HG03103 (cell line): ENCODE measurements around the gene BMP8B.
A peak's percentile ranks its signal among the peaks of the same experiment; 100 is the strongest.
"Not testable (repeated sequence)": the region's sequence is repeated elsewhere in the genome, so short reads cannot be mapped to it uniquely, and the experiment has no call there.

Source experiments
- ATAC-seq: cut with Tn5 transposase; IDR thresholded peaks from one replicate; pipeline ENCODE4 v1.9.1; 2021; ENCODE audit warnings: low read depth; ENCODE audit not compliant: unreplicated experiment

BMP8B gene

DNA sequence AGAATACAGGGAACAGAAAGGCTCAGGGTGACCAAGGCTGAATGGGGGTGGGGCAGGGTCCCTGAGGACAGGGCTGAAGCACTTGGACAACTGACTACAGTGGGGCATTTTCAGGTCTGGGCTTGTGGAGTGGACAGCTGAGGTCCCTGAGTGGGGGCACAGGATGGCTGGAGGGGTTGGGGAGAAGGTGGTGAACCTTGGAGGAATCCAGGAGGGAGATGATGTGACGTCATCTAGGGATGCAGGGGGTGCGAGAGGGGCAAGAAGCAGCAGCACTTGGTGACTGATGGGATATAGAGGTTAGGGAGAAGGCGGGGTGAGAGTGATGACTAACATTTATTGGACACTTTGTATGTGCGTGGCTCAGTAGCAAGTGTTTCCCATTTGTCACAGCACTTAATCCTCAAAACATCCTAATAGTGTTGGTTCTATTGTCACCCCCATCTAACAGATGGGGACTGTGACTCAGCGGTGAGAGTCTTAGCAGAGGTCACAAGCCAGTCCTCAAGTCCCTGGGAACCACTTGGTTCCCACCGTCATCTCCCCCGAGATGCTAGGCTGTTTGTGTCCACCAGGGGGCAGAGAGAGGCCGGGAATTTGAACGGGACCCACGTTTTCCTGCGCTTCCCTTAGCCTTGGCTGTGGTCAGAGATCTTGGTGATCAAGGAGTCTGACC, 27.9 kb upstream of the BMP8B start:
- ATAC-seq = peak; percentile 25

DNA sequence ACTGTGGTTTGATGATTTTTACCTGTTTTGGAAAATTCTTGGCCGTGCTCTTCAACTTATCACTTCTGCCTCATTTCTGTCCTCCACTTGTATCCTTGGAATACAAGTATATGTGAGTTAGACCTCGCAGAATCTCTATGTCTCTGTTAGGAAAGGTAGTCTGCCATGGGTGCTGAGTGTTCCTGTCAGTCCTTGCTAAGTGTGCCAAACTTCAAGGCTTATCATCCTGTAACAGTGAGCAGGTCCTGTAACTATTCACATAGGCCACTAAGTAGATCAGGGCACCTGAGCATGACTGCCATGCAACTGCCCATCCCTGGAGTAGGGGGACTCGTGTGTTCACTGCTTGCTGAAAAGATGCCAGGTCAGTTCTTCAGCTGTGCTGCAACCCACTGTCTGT, 24.2 kb upstream of the BMP8B start:
- no peak for ATAC-seq

DNA sequence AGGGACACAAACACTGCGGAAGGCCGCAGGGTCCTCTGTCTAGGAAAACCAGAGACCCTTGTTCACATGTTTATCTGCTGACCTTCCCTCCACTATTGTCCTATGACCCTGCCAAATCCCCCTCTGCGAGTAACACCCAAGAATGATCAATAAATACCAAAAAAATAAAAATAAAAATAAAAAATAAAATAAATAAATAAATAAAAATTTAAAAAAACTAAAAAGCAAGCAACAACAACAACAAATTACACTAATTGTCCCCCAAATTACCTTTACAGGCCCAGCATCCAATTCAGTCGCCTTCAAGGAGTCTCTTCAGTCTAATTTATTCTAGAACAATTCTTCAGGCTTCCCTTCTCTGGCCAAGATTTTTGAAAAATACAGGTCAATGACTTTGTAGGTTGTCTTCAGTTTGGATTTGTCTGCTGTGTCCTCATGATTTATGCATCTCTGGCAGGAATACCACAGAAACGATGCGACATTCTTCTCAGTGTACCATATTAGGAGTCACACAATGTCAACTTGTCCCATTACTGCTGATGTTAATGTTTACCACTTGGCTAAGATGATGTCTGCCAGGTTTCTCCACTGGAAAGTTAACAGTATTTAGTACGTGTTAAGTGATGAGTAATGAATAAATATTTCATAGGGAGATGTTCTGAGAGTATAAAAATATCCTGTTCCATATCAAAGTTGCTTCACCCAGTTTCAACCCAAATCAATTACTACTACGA, 20.3 kb upstream of the BMP8B start:
- ATAC-seq = no peak

DNA sequence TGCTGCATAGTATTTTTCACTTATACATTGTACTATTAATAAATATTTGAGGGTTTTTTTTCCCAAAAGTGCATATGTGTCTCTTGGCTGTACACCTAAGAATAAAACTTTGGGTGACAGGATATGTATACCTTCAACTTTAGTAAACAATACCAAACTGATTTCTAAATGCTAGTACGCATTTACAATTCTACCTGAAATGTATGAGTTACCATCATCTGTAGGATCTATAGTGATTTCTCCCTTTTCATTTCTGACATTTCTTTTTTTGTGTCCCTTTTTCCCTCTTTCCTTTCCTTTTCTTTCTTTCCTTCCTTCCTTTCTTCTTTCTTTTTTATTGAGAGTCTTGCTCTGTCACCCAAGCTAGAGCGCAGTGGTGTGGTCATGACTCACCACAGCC, 16.7 kb upstream of the BMP8B start:
- no peak for ATAC-seq

DNA sequence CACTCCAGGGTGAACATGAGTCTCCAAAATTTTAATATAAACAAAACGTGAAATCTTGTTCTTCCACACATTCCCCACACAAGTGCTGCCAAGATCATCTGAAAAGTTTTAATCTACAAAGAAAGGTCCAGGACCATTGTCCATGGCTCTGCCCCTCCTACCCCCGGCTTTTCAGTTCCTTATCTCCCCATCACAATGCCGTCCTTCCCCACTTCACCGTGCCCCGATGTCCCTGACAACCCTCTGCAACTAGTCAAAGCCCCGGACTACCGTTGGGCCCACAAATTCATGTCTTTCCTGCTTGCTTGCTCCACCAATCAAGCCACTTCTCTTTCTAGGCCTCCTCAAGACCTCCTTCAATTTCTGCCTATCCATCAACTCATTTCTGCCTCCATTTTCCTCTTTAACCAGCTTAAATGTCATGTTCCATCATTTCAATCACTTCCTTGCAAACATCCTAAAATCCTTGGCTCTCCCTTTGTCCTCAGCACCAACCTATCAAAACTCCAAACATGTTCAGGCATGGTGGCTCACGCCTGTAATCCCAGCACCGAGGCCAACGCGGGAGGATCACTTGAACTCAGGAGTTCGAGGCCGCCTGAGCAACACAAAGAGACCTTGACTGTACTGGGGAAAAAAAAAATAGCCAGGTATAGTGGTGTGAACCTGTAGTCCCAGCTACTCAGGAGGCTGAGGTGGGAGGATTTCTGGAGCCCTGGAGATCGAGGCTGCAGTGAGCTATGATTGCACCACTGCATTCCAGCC, 14.0 kb upstream of the BMP8B start:
- no peak for ATAC-seq

DNA sequence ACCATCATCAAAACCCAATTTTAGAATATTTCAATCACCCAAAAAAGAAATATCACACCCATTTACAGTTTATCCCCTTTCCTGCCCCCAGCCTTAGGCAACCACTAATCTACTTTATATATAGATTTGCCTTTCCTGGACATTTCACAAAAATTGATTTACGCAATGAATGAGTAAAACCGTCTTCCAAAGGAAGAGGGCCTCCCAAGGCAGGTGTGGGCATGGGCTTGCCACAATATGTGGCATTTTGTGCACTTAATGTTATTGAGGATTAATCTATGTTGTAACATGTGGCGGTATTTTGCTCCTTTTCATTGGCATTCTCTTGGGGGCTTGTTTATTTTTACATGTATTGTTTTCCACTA, 11.8 kb upstream of the BMP8B start:
- no peak for ATAC-seq

DNA sequence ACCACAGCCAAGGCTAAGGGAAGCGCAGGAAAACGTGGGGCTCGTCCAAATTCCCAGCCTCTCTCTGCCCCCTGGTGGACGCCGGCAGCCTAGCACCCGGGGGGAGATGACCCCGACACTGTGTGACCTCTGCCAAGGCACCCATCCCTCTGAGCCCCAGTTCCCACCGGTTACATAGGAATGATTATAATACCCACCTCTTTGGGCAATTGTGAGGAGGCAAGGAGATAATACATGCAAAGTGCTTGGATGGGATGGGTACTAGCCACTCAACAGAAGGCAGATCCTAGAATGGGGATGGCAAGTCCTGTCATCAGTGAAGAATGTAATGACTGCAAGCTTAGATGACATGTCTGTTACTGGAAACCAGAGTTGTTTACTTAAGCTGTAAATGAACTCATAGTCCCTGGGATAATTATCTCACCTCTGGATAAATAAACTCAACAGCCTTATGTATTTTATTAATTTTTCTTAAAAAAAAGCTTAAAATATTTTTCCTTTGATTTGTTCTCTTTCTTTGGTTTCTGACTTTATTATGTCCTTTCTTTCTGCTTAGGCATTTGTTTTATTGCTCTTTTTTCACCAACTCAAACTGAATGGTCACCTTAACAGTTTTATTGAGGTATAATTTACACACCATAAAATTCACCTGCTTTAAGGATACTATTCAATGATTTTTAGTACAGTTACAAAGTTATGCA, 11.3 kb upstream of the BMP8B start:
- ATAC-seq = peak; percentile 48

DNA sequence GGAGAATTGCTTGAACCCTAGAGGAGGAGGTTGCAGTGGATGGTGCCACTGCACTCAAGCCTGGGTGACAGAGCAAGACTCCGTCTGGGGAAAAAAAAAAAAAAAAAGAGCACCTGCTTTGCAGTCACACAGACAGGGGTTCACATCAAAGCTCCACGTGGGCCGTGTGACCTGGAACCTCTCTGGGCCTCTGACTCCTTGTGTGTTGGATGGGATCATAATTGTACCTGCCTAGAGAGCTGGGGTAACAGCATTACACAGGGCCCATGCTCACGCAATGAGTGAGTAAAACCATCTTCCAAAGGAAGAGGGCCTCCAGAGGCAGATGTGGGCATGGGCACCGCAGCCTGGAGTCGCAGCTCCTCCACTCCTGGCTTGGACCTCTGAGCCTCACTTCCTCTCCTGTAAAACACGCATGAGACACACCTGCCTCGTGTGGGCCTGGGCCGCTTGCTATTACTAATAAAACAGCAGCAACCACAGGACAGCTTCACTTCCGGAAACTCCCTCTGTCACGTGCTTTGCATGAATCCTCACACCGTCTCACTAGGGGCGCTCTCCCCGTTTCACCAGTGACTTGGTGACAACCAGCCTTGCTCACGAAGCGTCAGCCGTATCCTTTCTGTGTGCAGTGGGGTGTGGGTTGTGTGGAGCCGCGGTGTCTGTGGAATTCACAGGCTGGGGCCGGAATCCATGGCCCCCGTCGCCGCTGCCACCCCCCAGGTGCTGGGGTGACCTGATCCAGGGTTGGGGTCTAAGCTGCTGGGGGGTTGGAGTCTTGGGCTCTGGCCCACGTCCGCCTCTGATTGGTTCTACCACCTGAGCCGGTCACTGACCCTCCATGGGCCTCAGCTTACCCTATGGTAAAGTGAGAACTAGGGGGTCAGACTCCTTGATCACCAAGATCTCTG, 10.4 kb upstream of the BMP8B start:
- peak; percentile 86 for ATAC-seq

DNA sequence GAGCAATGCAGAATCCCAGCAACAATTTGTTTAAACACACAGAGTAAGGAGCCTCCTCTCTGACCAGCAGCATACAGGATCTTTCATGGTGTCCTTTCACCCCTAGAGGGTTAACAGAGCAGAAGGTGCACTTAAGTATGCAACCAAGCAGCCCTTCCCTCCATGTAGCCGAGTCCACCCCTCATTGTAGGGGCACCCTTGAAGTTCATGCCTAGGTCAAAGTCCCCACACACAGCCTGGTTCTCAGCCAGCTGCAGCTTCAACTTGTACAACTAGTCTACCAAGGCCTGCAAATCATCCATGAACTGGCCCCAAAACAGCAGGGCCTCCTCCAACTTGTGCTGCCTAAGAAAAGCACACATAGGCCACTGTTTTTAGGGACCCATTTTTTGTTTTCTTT, 7.0 kb upstream of the BMP8B start:
- no peak for ATAC-seq

DNA sequence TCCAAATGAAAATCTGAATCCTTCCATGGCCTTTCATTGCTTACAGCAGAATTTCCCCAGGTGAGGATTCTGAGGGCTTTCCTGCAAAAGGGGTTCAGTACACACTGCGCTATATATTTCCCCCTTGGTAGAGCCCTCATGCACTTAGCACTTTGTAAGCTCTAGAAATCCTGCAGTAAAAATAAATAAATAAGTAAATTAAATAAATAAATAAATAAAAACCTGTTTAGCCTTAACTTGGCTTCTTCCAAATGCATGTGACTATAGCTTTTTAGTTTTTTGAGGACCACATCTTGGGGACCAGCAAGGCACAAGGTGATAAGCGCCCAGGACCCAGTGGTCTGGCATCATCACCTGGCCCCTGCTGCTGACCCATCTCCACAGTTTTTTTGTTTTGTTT, 3.2 kb upstream of the BMP8B start:
- no peak for ATAC-seq

DNA sequence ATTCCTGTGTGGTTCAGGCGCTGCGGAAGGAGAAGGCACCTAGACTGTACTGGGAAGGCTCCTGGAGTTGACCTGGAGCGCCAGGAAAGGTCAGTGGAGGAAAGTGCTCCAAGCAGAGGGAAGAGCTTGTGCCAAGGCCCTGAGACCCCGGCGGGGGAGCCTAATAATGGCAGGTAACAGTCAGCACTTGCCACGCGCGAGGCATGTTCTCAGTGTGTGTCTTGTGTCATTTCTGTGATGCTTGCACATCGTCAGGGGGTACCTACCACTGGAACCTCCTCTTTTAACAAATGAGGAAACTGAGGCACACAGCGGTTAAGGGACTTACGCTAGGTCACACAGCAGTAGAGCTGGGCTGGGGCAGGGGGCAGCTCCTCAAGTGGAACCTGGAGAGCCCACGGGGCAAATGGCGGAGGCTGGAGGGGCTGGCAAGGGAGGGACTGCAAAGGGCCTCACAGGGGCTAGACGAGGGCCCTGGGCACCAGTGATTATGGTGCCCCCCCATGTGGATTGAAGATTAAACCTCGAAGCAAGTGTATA, 976 bp upstream of the BMP8B start:
- ATAC-seq = no peak

DNA sequence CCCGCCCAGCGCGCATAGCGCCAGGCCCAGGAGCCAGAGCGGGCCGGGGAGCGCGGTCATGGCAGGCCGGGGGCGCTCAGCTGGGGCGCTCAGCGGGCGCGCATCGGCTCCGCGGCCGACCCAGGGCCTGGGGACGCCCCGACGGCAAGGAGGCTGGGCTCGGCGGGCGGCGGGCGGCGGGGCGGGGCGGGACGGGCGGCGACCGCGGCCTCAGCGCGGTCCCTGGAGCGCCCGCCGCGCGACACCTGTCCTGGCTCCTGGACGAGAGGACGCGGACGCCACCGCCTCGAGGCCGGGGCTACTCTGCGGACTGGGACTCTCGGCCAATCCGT, 273 bp downstream of the BMP8B start:
- ATAC-seq = no peak

DNA sequence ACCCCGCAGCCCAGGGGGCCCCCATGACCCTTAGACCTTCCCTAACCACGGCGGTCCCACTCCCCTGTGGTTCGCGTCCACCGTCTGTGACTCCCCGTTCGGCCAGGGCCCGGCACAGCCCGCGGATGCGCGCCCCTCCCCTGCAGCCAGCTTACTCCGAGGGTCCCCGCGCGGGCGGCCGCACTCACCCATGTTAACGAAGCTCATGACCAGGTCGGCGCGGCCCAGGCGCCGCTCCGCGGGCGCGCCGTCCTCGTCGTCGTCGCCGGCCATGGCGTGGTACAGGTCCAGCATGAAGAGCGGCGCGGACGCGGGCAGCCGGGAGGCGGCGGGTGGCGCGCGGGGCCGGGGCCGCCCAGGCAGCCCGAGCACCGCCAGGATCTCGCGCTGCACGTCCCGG, 701 bp downstream of the BMP8B start:
- ATAC-seq = not testable (repeated sequence)

DNA sequence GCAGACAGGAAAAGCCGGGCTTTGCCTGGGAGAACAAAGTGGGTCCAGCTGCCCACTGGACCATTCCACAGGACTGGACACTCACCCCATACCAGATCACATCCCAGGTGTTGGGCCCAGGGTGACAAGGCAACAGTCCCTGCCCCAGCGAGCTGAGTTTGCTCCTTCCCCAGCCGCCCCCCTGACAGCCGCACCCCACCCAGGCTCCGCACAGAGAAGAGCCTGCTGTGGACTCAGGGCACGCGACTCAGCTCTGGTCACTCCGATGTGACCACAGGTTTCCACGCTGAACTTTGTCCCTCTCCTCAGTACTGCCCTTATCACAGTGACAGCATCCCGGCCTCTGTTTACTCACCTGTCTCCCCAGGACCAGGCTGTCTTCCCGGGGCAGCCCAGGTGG, 1.2 kb downstream of the BMP8B start:
- ATAC-seq = no peak

DNA sequence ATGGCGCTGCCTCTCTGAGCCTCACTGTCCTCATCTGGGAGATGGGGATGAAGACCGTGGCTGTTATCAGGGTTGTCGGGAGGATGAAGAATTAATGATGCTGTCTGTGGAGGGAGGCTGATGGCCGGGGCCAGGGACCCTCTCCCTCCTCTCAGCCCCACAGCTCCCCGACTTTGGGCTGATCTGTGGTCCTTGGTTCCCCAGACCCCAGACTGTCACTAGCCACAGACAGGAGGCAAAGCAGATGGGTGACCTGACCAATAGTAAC, 1.6 kb downstream of the BMP8B start:
- not testable (repeated sequence) for ATAC-seq

DNA sequence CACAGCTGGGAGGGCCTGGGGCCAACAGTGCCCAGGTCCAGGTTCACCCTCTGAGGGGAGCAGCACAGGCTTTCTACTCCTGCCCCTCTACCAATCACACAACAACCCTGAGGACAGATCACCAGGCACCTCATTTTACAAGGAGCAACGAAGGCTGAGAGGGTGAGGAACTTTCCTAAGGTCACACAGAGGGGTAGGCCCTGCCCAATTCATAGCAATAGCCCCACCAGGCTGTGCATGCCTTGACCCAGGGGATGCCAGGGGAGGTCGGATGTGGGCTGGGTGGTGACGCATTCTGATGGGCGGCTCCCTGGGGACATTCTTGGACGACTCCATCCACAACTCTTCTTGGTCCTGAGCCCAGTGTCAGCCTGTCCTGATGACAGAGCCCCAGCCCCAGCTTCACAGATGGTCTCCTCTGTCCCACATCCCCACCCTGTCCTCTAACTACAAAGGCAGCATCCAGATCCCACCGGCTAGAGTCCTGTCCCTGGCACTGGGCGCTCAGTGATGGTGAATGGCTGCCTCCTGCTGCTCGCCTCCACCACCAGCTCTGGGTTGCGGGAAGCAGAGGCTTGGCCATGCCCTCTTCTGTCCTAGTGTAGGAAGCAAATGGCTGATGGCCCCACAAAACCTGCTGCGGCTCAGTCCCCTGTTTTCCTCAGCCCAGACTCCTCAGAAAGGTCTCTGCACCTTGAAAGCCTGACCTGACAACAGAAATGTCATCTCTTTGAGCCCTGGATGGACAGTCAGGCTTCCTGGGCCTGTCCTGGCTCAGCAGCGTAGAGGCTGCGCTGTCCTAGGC, 2.2 kb downstream of the BMP8B start:
- ATAC-seq = not testable (repeated sequence)

DNA sequence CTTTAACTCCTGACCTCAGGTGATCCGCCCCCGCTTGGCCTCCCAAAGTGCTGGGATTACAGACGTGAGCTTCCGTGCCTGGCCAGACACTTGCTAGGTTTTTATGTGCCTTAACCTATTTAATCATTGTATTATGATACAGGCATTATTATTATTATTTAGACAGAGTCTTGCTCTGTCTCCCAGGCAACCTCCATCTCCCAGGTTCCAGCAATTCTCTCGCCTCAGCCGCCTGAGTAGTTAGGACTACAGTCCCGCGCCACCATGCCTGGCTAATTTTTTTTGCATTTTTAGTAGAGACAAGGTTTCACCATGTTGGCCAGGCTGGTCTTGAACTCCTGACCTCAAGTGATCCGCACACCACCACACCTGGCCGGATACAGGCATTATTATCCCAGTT, 6.0 kb downstream of the BMP8B start:
- ATAC-seq = not testable (repeated sequence)

DNA sequence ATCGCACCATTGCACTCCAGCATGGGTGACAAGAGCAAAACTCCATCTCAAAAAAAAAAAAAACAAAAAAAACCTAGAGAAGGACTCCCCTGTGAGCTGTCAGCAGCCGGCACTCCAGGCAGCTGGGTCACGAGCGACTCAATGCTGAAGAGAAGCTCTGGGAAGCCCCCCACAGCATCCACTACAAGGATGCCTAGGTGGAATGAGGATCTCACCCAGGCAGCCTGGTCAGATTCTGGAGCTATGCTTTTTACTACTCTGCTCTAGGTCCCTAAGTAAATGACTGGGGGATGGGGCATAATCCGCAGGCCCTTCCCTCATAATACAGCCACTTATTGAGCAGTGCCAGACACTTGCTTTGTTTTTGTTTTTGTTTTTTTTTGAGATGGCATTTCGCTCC, 6.6 kb downstream of the BMP8B start:
- ATAC-seq = no peak

DNA sequence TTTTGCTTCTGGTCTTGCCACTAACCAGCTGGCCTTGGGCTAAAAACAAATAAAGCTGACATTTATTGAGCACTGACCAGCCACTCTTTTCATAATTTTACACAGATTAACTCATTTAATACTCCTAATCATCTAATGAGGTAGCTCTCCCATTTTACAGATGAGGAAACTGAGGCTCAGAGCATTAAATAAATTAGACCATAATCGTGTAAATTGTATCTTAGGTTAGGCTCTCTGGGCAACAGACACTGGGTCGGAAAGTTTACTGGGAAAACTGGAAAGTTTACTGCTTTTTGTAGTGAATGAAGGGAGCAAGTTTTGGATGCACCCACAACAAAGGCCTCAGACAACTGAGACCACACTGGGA, 7.3 kb downstream of the BMP8B start:
- no peak for ATAC-seq

DNA sequence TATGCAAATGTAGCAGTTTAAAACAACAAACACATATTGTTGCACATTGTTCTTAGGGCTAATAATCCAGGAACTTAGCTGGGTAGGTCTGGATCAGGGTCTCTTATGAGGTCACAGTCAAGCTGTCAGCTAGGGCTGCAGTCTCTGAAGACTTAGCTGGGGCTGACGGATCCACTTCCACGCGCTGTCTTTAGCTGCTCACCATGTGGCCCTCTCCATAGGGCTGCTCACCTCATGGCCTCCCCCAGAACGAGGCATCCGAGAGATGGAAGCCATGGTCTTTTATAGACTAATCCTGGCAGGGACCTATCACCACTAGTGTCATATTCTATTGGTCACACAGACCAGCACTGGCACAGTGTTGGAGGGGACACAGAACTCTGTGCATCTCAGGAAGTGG, 8.8 kb downstream of the BMP8B start:
- ATAC-seq = no peak
